Hepatocyte (in vitro differentiated cells): Measurements from ENCODE around the gene GTPBP1.

ENCODE experiments used
- CTCF ChIP-seq: fragments of 200-600 bp; sonication (generic); IDR thresholded peaks from 2 replicates; pipeline ENCODE4 v1.5.1; 2016; ENCODE audit warnings: antibody characterized with exemption, mild to moderate bottlenecking; ENCODE audit not compliant: poor library complexity
- EZH2 ChIP-seq: fragments of 200-600 bp; sonication (generic); IDR thresholded peaks from 2 replicates; pipeline ENCODE4 v1.6.1; 2016; ENCODE audit warnings: antibody characterized with exemption, mild to moderate bottlenecking, borderline replicate concordance

DNA sequence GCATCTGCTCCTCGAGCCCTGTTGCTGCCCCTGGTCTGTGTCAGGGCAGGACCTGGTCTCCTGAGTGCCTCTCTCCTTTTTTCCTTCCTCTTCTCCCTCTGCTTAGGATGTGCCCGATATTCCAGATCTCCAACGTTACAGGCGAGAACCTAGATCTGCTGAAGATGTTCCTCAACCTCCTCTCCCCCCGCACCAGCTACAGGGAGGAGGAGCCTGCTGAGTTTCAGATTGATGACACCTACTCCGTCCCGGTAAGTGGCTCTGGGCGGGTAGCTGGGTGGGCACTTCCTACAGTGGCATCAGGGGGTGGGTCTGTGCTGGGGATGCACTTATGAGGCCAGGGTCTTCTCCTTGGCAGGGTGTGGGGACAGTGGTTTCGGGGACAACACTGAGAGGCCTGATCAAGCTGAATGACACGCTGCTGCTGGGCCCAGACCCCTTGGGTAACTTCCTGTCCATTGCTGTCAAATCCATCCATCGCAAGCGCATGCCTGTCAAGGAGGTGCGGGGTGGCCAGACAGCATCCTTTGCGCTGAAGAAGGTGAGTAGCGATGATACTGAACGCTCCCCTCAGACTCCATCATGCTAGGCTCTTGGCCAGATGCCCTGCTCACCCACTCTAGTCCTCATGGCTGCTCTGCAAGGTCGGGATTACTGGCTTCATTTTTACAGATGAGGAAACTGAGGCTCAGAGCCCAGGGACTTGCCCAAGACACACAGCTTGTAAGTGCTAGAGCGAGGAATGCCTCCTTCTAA lies 20.3 kb downstream of the GTPBP1 start:
- TF ChIP-seq CTCF (no peak), EZH2 (no peak)
